ENCODE results near the gene CDCP1.

DNA sequence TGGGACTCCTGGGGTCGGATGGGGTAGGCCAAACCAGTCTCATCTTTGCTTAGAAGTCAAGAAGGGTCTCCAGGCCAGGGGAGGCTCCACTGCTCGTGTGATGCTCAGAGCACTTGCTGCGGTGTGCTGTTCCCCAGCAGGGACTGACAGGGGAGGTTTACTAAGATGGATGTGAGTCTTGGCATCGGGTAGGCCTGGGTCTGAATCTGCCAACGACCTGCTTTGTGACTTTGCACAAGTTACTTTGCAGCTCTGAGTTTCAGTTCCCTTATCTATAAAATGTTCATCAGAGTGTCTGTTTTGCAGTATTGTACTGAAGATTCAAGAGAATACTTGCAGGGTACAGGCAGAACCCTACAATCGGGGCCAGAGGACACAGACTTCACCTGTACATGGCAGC, 17.3 kb upstream of the CDCP1 start:
- TF ChIP-seq, protein P1, sequence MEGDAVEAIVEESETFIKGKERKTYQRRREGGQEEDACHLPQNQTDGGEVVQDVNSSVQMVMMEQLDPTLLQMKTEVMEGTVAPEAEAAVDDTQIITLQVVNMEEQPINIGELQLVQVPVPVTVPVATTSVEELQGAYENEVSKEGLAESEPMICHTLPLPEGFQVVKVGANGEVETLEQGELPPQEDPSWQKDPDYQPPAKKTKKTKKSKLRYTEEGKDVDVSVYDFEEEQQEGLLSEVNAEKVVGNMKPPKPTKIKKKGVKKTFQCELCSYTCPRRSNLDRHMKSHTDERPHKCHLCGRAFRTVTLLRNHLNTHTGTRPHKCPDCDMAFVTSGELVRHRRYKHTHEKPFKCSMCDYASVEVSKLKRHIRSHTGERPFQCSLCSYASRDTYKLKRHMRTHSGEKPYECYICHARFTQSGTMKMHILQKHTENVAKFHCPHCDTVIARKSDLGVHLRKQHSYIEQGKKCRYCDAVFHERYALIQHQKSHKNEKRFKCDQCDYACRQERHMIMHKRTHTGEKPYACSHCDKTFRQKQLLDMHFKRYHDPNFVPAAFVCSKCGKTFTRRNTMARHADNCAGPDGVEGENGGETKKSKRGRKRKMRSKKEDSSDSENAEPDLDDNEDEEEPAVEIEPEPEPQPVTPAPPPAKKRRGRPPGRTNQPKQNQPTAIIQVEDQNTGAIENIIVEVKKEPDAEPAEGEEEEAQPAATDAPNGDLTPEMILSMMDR (conservative IDR thresholded peaks at IDR 0.05; ENCODE audit: low read depth, low read length), result no peak
- TF ChIP-seq EZH2 (IDR thresholded peaks at IDR 0.05; ENCODE audit: borderline replicate concordance, low read depth, low read length, poor library complexity, severe bottlenecking), result no peak
